Limb (tissue), 2 donors: ENCODE data around the gene DAZAP1.

ENCODE experiments used
- DNase-seq, 2 donors: peaks; one replicate each; pipeline ENCODE4 v3.0.0-alpha.2; 2016; ENCODE audit errors: extremely low spot score in 2 of 2

Gene DAZAP1

GRCh38 chr19:1393841-1394240 is 13.5 kb upstream of the DAZAP1 start:
- DNase-seq = no peak

- no peak for DNase-seq
These were observed 12.9 kb upstream of the DAZAP1 start for GRCh38 chr19:1394252-1395193.

GRCh38 chr19:1395194-1396018 is 12.0 kb upstream of the DAZAP1 start:
- DNase-seq = no peak

DNA sequence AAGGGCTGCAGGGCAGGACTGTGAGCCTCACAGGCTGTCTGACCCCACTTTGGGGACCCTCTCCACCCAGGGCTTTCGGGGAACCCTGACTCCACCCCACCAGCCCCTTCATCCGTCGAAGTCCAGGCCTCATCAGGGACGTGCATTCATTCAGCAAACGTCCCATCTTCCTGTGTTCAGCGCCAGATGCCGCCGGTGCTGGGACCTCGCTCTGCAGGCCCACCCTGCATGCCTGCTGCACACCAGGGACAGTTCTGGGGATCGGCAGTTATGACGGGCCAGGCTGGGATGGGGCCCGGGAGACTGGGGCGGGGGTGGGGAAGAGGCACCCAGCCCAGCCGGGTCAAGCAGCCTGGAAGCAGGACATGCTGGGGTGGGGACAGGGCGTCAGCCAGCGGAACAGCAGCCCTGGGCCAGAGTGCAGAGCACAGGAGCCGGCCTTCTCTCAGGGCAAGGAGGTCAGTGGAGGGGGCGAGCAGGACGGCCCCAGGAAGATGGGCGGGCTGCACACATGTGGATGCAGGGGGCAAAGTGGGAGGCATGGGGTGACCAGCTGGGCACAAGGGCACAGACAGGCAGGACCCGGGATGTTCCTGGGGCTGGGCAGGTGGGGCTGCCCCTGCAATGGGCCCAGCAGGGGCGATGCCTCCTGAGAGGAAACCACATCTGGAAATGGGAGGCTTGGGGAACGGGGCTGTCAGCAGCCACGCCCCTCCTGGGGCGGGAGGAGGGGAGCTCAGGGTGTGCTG is 11.2 kb upstream of the DAZAP1 start:
- DNase-seq = no peak

- DNase-seq = no peak
These were observed 10.4 kb upstream of the DAZAP1 start for GRCh38 chr19:1396768-1397679.

- DNase-seq = no peak
These were observed 9.5 kb upstream of the DAZAP1 start for GRCh38 chr19:1397838-1398237.

- no peak for DNase-seq
These were observed 8.3 kb upstream of the DAZAP1 start for GRCh38 chr19:1399079-1399478.

GRCh38 chr19:1399745-1400144 is 7.6 kb upstream of the DAZAP1 start:
- DNase-seq = no peak

DNA sequence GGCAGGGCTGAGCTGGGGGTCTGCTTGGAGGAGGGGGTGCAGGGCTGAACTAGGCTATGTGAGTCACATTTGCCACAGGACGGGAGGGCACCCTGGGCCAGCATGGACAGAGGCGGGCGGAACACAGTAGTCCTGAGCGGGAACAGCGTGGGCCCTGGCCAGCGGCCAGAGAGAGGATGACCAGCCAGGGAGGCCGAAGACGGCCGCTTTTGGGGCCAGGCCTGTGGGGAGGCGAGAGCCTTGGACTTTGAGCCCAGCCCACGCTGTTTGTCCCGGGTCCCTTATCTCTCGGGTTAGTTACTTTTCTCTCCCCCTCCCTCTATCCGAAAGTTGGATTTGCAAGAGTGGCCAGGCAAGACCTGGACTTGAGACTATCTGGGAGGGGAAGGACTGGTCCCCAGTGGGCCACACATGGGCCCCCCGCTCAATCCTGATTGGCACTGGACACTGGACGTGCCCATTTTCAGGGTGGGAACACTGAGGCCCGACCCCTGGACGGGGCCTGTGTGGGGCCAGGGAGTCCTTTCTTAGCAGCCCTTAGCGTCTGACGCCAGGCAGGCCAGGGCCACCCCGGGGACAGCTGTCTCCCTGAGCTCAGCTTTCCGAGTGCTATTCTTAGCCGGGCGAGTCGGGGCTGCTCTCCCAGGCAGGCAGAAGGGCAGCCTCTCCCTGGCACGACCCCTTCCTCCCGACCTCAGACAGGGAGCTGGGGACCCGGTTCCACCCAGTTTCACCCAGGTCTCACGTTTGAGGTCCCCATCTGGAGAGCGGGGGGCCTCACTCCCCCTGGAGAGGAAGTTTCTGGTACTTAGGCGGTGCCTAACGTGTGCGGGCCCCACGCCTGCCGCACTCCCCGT is 6.9 kb upstream of the DAZAP1 start:
- DNase-seq = peak in 1 of 2 donors; percentile 25

DNA sequence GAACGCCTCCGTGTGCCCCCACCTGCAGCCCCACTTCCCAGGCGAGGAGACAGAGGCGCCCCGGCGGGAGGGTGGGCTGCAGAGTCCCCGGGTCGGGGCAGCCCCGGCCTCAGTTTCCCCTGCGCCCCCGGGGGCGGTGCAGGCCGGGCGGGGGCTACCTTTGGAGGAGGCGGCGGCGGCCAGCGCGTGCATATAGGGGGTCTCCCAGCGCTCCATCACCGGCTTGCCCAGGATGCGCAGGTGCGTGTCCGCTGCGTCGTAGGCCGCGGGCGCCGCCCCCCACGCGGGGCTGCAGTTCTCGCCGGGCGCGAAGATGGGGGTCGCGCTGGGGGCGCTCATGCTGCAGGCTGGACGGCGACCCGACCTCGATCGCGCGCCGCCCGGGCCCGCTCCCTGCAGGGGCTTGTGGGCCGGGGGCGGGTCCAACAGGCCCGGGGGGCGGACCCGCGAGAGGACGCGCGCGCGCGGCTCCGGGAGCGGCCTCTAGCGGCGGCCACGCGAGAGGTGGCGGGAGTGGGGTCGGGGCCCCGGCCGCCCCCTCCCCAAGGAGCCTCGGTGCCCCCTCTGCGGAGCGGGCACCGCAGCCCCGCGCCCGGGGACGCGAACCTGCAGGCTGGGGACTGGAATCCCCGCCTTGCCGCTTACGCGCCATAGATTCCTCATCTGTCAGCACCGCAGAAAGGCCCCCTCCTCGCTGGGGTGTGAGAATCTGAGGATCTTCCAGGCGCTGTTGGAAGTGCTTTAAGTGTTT is 6.1 kb upstream of the DAZAP1 start, which contains the start of gene GAMT:
TSS of gene GAMT (minus strand) at position 405 of the 751 bp plus-strand sequence. CDS start at position 339, 66 bp downstream.
- DNase-seq = peak; percentile 42 to 80

- no peak for DNase-seq
These were observed 5.5 kb upstream of the DAZAP1 start for GRCh38 chr19:1401889-1402217.

- no peak for DNase-seq
These were observed 4.8 kb upstream of the DAZAP1 start for GRCh38 chr19:1402411-1403070.

DNA sequence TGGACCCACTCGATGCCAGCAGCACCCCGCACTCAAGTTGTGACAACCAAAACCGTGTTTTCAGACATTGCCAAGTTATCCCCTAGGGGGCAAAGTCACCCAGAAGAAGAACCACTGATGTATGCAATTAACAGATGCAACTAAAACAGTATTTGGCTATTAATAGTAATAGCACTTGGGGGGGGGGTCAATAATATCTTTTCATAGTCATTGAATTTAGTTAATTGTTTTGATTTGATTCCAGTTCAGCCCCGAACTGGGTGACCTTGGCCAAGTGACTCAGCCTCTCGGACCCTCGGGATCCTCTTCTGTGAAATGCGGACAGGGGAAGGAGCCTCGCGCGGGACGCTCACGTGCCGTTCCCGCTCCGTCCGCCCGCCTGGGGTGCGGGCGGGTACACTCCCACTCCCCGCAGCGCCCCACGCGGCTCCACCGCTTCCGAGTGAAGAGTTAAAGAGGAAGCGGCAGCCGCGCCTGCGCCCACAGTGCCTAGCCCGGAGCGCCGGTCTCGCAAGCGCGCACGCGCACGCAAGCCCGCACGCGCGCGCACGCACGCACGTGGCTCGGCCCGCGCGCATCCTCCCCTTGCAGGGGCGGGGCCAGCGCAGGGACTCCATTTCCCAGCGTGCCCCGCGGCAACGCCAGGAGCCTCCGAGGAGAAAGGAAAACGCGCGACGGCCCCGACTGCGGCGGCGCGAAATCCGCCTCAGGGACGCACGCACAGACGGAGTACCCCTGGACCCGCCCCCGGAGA is 435 bp upstream of the DAZAP1 start:
- peak; percentile 99 for DNase-seq

DNA sequence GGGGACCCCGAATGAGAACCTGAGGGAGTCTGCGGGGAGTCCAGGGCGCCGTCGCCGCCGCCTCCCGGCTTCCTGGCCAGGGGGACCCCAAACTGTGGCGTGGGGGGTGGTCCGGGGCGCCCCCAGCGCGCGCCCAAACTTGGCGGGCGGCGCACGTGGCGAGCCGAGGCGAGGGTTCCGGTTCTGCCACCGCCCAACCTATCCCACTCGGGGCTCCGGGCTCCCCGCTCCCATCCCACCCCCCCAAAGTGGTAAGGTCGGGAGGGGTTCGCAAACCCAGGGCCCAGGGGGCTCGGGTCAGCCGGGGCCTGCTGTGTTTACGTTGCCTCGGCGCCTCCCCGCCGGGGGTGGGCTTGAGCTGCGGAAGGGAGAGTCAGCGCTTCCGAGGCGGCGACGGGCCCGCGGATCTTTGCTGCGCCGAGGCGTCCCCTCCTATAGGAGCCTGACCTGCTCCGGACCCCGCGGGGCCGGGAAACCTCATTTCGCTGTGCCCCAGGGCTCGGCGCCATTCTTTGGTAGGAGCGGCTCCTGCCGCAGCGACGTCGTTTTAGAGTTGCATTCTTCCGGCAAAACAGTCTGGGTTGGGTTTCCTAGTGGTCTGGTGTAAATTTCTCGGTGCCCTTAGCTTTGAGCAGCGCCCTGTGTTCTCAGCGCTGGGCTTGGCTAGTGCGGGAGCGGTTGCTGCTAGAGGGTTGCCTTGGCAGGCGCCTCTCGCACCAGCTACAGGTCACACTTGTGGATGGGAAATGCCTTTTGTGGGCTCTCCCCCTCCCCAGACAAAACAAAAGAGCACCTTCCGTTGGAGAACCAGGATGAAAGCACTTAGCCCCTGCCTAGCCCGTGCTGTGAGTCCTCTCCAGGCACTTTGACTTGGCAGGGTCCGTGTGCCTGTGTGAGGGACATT is 1.2 kb downstream of the DAZAP1 start:
- DNase-seq = peak in 1 of 2 donors; percentile 66

GRCh38 chr19:1409204-1410005 is 2.0 kb downstream of the DAZAP1 start:
- no peak for DNase-seq
